ENCODE results near the gene PGAP1. TPM values are rescaled to one million over a fixed set of nuclear protein-coding genes. Genes with fewer than 3 reads are reported as not detected.

The PGAP1 gene
- total RNA-seq, 2 donors from 2014 or later = 15.3 to 38.2 TPM

GRCh38 chr2:196967775-196968174, 41.3 kb upstream of the PGAP1 start:
- no peak for ATAC-seq (ENCODE audit: insufficient number of reproducible peaks, low FRiP score, low read depth)
- Histone ChIP-seq H3K9me3 (no peaks in the 10 kb centered on the region), H3K4me3 (no peak overlapping the region), H3K27ac (no peak overlapping the region), H3K4me1 (ENCODE audit: control insufficient read depth in 1 of 2, low read depth in 2 of 2) (no peaks in the 10 kb centered on the region), H3K27me3 (replicated peaks; ENCODE audit: insufficient read depth) (no peaks in the 10 kb centered on the region), H3K36me3 (no peaks in the 10 kb centered on the region)
- no peak for DNase-seq (ENCODE audit: low spot score)
- no peak for TF ChIP-seq CTCF (IDR thresholded peaks at IDR 0.05)

GRCh38 chr2:196967116-196967515, 40.6 kb upstream of the PGAP1 start:
- no peaks in the 10 kb centered on the region for H3K36me3 ChIP-seq
- H3K4me3 ChIP-seq = no peak overlapping the region
- ATAC-seq (ENCODE audit: insufficient number of reproducible peaks, low FRiP score, low read depth) = no peak
- no peaks in the 10 kb centered on the region for H3K27me3 ChIP-seq (replicated peaks; ENCODE audit: insufficient read depth)
- DNase-seq (ENCODE audit: low spot score) = no peak
- TF ChIP-seq CTCF (IDR thresholded peaks at IDR 0.05) = no peak
- no peaks in the 10 kb centered on the region for H3K9me3 ChIP-seq
- no peak overlapping the region for H3K27ac ChIP-seq
- H3K4me1 ChIP-seq (ENCODE audit: control insufficient read depth in 1 of 2, low read depth in 2 of 2) = no peaks in the 10 kb centered on the region

- Histone ChIP-seq H3K9me3 (no peaks in the 10 kb centered on the region), H3K27me3 (replicated peaks; ENCODE audit: insufficient read depth) (no peaks in the 10 kb centered on the region), H3K27ac (no peak overlapping the region), H3K4me1 (ENCODE audit: control insufficient read depth in 1 of 2, low read depth in 2 of 2) (no peaks in the 10 kb centered on the region), H3K36me3 (no peaks in the 10 kb centered on the region), H3K4me3 (no peak overlapping the region)
- DNase-seq (ENCODE audit: low spot score) (no peak), ATAC-seq (ENCODE audit: insufficient number of reproducible peaks, low FRiP score, low read depth) (no peak)
- no peak for TF ChIP-seq CTCF (IDR thresholded peaks at IDR 0.05)
These were observed 39.6 kb upstream of the PGAP1 start for GRCh38 chr2:196966061-196966460.

- H3K4me3 ChIP-seq = no peak overlapping the region
- H3K36me3 ChIP-seq = no peaks in the 10 kb centered on the region
- TF ChIP-seq CTCF (IDR thresholded peaks at IDR 0.05) = no peak
- no peak overlapping the region for H3K27ac ChIP-seq
- H3K4me1 ChIP-seq (ENCODE audit: control insufficient read depth in 1 of 2, low read depth in 2 of 2) = no peaks in the 10 kb centered on the region
- no peak for DNase-seq (ENCODE audit: low spot score)
- H3K27me3 ChIP-seq (replicated peaks; ENCODE audit: insufficient read depth) = no peaks in the 10 kb centered on the region
- no peaks in the 10 kb centered on the region for H3K9me3 ChIP-seq
- no peak for ATAC-seq (ENCODE audit: insufficient number of reproducible peaks, low FRiP score, low read depth)
These were observed 39.1 kb upstream of the PGAP1 start for GRCh38 chr2:196965651-196966050.

GRCh38 chr2:196963961-196964360, 37.5 kb upstream of the PGAP1 start:
- ATAC-seq (ENCODE audit: insufficient number of reproducible peaks, low FRiP score, low read depth) (no peak), DNase-seq (ENCODE audit: low spot score) (no peak)
- H3K9me3 ChIP-seq = no peaks in the 10 kb centered on the region
- no peak overlapping the region for H3K4me3 ChIP-seq
- H3K4me1 ChIP-seq (ENCODE audit: control insufficient read depth in 1 of 2, low read depth in 2 of 2) = no peaks in the 10 kb centered on the region
- no peak for TF ChIP-seq CTCF (IDR thresholded peaks at IDR 0.05)
- no peaks in the 10 kb centered on the region for H3K36me3 ChIP-seq
- H3K27me3 ChIP-seq (replicated peaks; ENCODE audit: insufficient read depth) = no peaks in the 10 kb centered on the region
- H3K27ac ChIP-seq = no peak overlapping the region
